ENCODE data around the gene HIPK3.
"Not testable (repeated sequence)": the region's sequence is repeated elsewhere in the genome, so short reads cannot be mapped to it uniquely, and the experiment has no call there.

- TF ChIP-seq, protein P1, sequence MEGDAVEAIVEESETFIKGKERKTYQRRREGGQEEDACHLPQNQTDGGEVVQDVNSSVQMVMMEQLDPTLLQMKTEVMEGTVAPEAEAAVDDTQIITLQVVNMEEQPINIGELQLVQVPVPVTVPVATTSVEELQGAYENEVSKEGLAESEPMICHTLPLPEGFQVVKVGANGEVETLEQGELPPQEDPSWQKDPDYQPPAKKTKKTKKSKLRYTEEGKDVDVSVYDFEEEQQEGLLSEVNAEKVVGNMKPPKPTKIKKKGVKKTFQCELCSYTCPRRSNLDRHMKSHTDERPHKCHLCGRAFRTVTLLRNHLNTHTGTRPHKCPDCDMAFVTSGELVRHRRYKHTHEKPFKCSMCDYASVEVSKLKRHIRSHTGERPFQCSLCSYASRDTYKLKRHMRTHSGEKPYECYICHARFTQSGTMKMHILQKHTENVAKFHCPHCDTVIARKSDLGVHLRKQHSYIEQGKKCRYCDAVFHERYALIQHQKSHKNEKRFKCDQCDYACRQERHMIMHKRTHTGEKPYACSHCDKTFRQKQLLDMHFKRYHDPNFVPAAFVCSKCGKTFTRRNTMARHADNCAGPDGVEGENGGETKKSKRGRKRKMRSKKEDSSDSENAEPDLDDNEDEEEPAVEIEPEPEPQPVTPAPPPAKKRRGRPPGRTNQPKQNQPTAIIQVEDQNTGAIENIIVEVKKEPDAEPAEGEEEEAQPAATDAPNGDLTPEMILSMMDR (IDR thresholded peaks at IDR 0.05; ENCODE audit: low read depth, low read length, poor library complexity, severe bottlenecking) = not testable (repeated sequence)
- not testable (repeated sequence) for TF ChIP-seq EZH2phosphoT487 (IDR thresholded peaks at IDR 0.05; ENCODE audit: borderline replicate concordance, low read length)
Measured at GRCh38 chr11:33243654-33244053, 13.5 kb upstream of the HIPK3 start.

Measured in DOHH2 (cell line).